SKM-1 treated with dmso at 0.1 percent for 144 hours (cell line): ENCODE measurements around the gene GNA12.
"Not testable (repeated sequence)": the region's sequence is repeated elsewhere in the genome, so short reads cannot be mapped to it uniquely, and the experiment has no call there.

ENCODE experiments used
- DNase-seq: peaks from one replicate; lab custom pipeline; 2025; ENCODE audit not compliant: unreplicated experiment; lab: John Stamatoyannopoulos, UW

GNA12 gene

GRCh38 chr7:2732388-2732787, 111.7 kb downstream of the GNA12 start:
- no peak for DNase-seq

- DNase-seq: no peak
Observed at GRCh38 chr7:2730846-2731770, 113.0 kb downstream of the GNA12 start.

- no peak for DNase-seq
Observed at GRCh38 chr7:2729893-2730716, 114.0 kb downstream of the GNA12 start.

- no peak for DNase-seq
Observed at GRCh38 chr7:2729031-2729892, 114.8 kb downstream of the GNA12 start.

- no peak for DNase-seq
Observed at GRCh38 chr7:2728316-2729030, 115.6 kb downstream of the GNA12 start.

- not testable (repeated sequence) for DNase-seq
Observed at GRCh38 chr7:2727206-2727605, 116.9 kb downstream of the GNA12 start.

- no peak for DNase-seq
Observed at GRCh38 chr7:2726316-2727018, 117.6 kb downstream of the GNA12 start.

GRCh38 chr7:2725178-2726105, 118.7 kb downstream of the GNA12 start:
- no peak for DNase-seq

- DNase-seq: no peak
Observed at GRCh38 chr7:2724453-2725177, 119.5 kb downstream of the GNA12 start.

- DNase-seq: not testable (repeated sequence)
Observed at GRCh38 chr7:2724036-2724435, 120.1 kb downstream of the GNA12 start.

GRCh38 chr7:2723138-2723850, 120.8 kb downstream of the GNA12 start:
- no peak for DNase-seq

GRCh38 chr7:2722591-2722990, 121.5 kb downstream of the GNA12 start:
- DNase-seq: no peak

GRCh38 chr7:2721842-2722241, 122.3 kb downstream of the GNA12 start:
- no peak for DNase-seq

GRCh38 chr7:2720024-2720423, 124.1 kb downstream of the GNA12 start:
- no peak for DNase-seq

- DNase-seq: no peak
Observed at GRCh38 chr7:2719007-2719406, 125.1 kb downstream of the GNA12 start.

- DNase-seq: no peak
Observed at GRCh38 chr7:2718296-2718965, 125.7 kb downstream of the GNA12 start.
